Muscle of back (tissue), 11 donors: Measurements from ENCODE around the gene TRIM44. TPM values are rescaled to one million over a fixed set of nuclear protein-coding genes. Genes with fewer than 3 reads are reported as not detected.
"Not testable (repeated sequence)": the region's sequence is repeated elsewhere in the genome, so short reads cannot be mapped to it uniquely, and the experiment has no call there.

Source experiments
- DNase-seq, 3 donors: peaks; one replicate each; pipeline versions ENCODE4 v3.0.0 to v3.0.0-alpha.2; 2013
- polyA plus RNA-seq, 10 donors: library from polyadenylated mRNA; unstranded; fragments of 120-200 nt; gene quantifications; one replicate each; pipeline ENCODE4 v1.2.1, GENCODE V29; 2013; ENCODE audit not compliant: insufficient read length in 10 of 10

TRIM44 gene
- polyA plus RNA-seq, 10 donors: 35.9 to 45.9 (median 43.1) TPM

- DNase-seq: no peak
Observed at GRCh38 chr11:35667257-35667656, 4.7 kb downstream of the TRIM44 start.

DNA sequence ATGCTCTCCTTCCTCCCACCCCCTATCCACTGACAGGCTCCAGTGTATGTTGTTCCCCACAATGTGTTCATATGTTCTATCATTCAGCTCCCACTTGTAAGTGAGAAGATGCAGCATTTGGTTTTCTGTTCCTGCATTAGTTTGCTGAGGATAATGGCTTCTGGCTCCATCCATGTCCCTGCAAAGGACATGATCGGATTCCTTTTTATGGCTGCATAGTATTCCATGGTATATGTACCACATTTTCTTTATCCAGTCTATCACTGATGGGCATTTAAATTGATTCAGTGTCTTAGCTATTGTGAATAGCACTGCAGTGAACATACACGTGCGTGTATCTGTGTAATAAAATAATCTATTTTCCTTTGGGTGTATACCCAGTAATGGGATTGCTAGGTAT is 5.8 kb downstream of the TRIM44 start:
- not testable (repeated sequence) for DNase-seq

DNA sequence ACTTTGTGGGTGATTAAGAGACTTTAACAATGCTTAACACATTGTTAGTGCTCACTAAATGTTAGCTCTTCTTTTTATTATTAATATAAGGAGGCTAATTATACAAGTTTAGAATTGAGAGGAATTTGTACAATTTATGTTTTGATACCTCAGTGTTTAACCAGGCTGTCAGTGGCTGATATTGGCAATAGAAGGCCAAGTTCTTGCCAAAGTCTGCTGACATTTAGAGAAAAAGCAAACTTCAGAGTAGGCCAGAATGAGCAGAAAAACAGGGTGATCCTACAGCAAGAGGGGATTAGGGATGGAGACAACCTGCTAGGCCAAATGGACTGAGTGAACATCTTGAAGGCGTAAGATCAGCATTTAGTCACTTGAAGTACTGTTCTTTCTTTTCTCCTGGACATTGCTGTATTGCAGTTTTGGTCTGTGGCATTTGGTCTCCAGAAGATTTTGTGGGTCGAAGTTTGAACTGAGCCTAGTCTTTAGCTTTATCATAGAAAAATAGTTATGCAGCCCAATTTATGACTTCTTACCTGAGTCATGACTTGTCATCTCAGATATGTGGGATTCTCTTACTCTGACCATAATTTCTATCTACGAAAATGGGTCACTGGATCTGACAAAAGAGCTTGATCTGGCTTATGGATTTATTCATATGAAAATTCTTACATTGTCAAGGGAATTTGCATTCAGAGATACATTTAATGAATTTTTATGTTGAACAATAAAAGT is 9.0 kb downstream of the TRIM44 start:
- DNase-seq: no peak

- no peak for DNase-seq
Observed at GRCh38 chr11:35672608-35673007, 10.0 kb downstream of the TRIM44 start.

DNA sequence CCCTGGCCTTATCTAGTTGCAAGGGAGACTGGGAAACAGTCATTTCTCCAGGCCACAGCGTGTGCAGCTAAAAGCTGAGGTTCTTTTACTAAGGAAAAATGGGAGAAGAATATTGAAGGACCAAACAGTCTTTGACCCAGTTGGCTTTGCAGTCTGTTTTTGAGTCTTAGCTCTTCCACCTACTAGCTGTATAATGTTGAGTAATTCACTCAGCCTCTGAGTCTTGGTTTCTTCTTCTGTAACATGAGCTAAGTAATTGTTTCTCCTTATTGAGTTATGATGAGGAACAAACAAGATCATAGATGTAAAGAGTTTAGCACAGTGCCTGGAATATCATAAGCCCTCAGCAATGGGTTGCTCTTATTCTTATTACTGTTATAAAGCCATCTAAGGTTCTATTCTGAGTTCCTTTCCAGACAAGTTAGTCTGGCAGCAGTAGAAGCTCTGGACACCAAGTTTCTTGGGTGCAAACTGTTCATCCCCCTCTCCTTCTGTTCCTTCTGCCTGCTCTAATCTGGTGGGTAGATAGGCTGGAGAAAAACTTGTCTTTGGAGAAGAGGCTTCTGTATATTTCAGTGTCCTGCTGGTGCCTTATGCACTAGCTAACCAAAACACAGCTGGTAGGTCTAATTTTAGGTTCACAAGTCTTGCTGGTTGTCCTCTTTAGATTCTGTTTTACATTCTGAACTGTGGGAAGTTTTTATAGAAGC is 13.5 kb downstream of the TRIM44 start:
- DNase-seq: peak in 2 of 3 donors; percentile 16 to 33

DNA sequence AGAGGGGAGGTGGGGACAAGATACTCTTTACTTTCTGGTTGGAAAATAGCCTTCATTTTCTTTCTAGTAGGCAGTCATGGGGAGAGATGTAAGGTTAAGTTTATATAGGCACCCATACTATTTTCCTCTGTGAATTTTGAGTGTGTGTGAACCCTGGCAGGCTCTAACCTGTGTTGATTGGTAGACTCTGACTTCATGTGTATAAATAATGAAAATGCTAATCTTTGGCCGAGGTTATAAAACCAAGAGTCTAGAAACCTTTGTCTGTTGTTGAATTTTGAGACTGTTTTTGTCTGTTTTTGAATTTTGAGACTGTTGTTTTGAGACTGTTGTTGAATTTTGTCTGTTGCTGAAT is 14.0 kb downstream of the TRIM44 start:
- no peak for DNase-seq

- DNase-seq: no peak
Observed at GRCh38 chr11:35677904-35678303, 15.3 kb downstream of the TRIM44 start.

- no peak for DNase-seq
Observed at GRCh38 chr11:35678471-35678870, 15.9 kb downstream of the TRIM44 start.

- DNase-seq: no peak
Observed at GRCh38 chr11:35678975-35679374, 16.4 kb downstream of the TRIM44 start.

GRCh38 chr11:35680506-35680905 is 17.9 kb downstream of the TRIM44 start:
- no peak for DNase-seq

DNA sequence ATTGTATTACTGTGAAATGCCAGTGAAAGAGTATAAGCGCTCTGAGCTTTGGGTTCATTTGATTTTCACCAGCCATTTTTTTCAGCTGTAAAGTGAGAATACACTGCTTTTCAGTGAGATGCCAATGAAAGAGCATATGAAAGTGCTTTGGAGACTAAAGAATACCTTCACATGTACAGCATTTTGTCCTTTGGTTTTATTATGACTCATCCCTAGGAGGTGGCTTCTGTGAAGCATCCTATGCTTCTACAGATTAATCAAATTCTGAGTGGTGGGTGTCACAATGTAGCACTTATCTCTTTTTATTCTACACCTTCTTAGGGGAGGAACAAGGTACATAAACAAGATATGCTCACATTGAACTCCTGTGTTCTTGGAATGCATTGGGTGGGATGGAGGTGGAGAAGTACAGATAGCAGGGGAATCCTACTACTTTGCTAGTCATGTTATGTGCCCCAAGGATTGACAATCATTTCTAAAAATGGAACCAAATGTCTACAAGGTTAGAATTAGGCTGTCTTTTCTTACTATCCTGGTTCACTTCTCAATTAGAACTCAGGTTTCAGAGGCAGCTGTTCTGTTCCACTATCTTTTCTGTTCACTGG is 18.7 kb downstream of the TRIM44 start:
- DNase-seq: no peak

- DNase-seq: peak; percentile 19 to 75 (median 34)
Observed at GRCh38 chr11:35682230-35683173, 19.9 kb downstream of the TRIM44 start.

- no peak for DNase-seq
Observed at GRCh38 chr11:35683728-35684339, 21.3 kb downstream of the TRIM44 start.

GRCh38 chr11:35688023-35688422 is 25.4 kb downstream of the TRIM44 start:
- no peak for DNase-seq

DNA sequence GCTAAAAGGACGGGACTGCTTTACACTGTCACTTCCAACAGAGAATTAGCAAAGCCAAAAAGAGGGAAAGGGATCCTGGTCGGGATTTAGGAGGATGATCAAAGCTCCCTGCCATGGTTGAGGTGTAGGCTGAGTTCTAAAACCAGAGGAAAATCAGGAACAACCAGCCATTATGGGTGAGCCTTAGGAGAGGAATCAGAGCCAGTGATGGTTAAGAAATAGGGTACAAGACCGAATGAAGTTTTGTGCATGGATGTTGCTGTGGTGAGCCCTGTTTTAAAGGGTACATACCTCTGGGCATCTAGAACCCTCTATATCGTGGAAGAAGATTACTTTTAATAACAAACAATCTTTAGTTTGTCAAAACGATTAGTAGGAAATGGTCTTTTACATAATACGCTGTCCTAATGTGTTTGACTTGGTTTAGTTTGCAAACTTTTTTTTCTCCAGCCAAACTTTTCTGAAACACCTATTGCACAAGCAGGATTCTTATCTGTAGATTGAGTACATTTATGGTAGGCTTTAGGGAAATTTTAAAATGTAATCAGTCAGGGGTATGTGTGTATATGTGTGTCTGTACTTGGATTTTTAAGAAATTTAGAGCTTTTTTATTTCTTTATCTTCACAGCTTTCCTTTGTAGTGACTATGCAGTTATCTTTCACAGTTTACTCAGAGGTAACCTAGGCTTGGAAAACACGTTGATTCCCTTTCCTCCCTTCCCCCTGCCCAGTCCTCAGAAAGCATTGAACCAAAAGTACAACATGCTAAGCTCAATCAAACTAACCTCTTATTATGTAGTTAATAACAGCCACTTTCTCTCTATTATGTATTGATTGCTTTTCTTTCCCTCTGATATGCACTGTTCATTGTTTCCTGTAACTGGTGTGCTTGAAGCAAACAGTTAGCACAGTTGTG is 26.8 kb downstream of the TRIM44 start:
- no peak for DNase-seq

DNA sequence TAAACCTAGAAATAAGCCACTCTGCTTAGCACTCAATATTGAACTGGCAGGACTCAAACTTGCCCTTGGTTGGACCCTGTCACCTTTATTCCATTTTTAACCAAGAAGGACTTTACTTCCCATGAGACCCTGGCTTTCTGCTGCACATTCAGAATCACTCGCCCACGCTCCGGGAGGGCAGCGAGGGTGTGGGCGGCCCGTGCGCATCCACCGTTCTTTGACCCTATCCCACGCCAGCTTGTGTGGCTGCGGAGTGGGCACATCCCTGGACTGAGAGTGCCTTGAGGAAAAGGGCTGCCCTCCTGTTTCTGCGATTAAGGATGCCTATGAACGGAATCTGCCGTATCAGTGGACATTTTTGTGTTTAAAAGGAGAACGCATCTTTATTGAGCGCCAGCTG is 39.6 kb downstream of the TRIM44 start:
- no peak for DNase-seq

DNA sequence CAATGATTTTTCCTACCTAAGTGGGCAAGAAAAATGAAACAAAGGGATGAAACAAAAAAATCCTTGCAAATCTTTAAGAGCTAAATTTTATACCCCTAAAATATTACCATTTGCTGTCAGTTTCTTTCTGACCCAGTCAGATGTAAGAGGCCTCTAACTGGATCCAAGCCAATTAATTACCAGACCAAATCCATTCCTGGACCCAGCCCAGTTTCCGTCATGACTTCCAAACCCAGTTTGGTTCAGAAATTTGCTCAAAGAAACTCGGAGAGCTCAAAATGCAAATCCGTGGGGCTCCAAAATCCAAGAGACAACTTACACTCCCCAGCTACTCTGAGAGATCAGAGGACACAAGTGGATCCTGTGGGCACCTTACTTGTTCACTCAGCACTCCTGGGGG is 46.8 kb downstream of the TRIM44 start:
- peak in 1 of 3 donors; percentile 26 for DNase-seq

DNA sequence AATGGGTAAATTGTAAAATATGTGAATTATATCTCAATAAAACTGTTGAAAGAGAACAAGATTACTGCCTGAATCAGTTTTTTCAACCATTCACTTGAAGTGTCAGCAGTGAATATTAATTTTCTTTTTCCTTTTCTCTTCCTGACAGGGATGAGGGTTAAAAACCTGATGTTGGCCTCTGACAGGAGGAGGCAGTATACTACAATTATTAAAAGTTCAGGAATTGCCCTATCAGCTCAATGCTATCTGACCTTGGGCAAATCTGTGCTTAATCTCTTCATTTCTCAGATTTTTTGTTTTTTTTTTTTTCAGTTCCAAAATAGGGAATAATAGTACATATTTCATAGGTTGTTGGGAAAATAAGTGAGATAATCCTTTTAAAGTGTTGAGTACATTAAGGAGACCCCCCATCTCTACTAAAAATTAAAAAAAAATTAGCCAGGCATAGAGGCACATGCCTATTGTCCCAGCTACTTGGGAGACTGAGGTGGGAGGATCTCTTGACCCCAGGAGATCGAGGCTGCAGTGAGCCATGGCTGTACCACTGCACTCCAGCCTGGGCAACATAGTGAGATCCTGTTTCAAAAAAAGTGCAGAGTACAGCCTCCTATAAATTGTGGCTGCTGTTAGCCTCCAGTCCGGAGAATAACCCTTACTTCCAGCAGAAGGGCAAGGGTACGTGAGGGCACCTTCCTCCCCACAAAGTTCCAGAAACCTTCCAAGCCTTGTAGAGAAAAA is 48.8 kb downstream of the TRIM44 start:
- DNase-seq: no peak

GRCh38 chr11:35711924-35712323 is 49.3 kb downstream of the TRIM44 start:
- no peak for DNase-seq

- no peak for DNase-seq
Observed at GRCh38 chr11:35712533-35712932, 50.0 kb downstream of the TRIM44 start.
